ENCODE data around the gene MAP3K10.
"Not testable (repeated sequence)": the region's sequence is repeated elsewhere in the genome, so short reads cannot be mapped to it uniquely, and the experiment has no call there.

Gene MAP3K10

DNA sequence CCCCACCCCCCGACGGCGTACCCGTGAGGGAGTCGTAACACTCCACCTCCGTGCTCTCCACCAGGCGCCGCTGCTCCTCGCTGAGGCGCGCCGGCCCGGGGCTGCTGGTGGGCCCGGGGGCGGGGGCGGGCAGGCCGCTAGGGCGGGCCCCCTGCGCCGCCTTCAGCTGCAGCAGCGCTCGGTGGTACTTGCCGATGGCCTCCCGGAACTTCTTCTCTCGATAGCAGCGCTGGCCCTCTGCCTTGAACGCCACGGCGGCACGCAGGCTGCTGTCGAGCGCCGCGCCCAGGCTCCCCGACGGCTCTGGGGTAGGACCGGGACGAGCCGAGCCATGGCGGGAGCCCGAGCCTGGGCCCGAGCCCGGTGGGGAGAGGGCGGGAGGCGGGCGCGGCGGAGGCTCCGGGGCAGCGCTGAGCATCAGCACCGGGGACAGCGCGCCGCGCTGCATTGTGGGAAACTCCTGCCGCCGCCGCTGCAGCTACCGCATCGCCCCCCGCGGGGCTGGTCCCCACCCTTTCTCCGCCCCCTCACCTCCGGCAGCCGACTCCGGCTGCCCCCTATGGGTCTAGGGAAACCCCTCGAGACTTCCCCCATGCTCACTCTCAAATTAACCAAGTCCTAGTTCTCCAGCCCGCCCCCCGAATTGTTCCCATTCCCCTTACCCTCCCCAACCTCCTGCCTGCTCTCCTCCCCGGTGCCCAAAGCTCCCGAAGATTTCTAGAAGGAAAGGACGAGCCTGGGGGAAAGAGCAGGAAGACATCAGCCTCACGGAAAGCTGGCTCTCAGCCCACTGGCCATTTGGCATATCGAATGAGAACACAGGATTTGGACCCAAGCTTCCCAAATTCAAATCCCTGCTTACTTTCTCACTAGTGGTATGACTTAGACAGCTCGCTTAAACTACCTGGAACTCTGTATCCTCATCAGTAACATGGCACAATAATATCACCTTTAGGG, 27.0 kb downstream of the MAP3K10 start, which contains the start of gene TTC9B:
Gene TTC9B (minus strand): TSS at position 451 of the 957 bp plus-strand sequence. CDS start 3 bp downstream, at position 448.
- peak; percentile 17 for DNase-seq

DNA sequence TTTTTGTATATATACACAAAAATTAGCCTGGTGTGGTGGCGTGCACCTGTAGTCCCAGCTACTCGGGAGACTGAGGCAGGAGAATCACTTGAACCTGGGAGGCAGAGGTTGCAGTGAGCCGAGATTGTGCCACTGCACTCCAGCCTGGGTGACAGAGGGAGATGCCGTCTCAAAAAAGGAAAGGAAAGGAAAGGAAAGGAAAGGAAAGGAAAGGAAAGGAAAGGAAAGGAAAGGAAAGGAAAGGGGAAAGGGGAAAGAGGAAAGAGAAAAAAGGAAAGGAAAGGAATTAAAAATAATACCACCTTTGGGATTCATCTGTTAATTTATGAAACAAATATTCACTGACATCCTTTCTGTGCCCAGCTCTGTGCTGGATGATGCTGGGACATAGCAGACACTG, 27.8 kb downstream of the MAP3K10 start:
- DNase-seq: not testable (repeated sequence)

DNA sequence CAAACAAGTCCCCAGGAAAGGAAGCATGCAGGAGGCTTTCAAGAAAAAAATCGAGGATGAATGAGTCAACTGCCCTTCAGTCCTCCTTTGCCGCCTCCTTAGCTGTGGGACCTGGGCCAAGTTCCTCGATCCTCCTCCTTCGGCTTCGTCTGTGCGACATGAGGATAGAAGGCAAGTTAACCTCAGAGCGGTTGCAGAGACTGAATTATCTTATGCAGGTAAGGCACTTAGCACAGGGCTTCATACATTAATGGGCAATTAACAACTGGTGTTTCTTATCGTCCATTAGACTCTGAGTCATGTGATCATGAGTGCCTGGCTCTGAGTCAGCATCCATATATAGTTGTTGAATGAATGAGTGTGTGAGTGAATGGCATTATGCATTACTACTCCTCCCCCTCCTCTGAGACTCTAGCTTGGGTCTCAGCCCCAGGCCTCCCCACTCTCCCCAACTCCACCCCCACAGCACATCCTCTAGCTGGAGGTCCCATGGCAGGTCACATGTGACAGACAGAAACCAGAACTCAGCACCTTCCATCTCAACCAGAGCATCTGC, 28.6 kb downstream of the MAP3K10 start:
- DNase-seq: no peak

DNA sequence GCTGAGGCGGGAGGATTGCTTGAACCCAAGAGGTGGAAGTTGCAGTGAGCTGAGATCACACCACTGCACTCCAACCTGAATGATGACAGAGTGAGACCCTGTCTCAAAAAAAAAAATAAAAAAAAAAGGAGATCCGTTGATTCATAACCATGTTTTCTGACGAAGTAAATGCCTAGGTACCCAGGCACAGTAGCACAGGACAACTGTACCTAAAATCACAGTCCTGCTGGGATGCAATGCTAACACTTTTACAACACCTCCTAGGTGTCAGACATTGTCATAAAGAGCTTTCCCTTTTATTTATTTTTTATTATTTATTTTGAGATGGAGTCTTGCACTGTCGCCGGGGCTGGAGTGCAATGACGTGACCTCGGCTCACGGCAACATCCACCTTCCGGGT, 29.4 kb downstream of the MAP3K10 start:
- DNase-seq: no peak

DNA sequence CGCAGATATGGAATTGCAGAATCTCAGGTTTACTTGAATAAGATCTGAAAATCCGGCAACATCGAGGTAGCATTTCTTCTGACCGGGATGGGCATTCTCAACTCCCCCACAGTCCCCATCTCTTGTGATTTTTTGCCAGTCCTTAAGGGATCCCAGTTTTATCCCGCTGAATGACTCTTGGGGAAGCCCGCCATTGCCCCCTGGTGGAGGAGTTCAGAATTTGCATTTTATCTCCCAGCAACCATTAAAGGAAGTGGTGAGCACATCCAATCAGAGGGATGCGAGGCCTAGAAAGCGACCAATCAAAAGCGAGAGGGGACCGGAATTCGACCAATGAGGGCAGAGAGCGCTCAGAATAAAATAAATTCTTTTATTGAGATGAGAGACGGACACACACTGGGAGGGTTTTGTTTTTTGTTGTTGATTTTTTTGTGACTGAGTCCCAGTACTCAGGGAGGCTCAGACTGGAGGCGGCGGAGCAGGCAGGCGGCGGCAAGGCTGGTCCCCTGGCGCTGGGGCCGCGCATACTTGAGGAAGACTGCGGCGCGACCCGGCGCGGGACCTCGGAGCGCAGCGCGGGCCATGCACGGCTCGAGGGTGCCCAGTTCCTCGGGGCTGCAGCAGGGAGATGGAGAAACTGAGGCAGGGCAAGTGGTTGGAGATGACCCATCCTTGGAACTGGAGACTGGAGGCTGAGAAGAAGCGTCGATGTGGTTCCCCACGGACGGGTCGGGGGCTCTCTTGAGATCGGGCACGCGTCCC, 30.8 kb downstream of the MAP3K10 start:
- DNase-seq: peak; percentile 49

DNA sequence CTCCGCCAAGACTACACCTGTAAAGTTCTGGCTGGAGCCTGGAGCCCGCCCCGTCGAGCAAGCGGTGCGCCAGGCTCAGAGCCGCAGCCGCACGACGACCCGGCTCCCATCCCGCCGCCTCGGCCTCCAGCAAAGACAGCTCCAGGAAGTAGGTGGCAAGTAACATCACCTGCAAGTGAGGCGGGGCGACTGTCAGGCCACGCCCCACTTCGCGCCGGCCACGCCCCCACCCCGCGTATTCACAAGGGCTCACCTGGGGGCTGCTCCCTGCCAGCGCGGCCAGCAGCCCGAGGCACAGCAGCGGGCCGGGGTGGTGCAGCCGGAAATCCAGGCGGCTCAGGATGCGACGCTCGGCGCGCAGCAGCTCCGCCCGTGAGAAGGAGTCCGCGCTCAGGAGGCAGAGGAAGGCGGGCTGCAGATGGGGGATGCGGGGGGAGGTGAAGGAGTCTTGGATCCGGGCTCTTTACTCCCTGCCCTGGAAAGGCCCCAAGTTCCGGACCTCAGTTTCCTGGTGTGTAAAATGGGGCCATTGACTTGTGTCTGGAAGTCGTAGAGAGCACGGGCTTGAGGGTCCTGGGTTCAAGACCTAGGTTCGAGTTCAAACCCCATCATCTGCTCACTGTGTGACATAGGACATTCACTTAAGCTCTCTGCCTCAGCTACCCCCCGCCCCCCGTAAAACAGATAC, 32.1 kb downstream of the MAP3K10 start:
- peak; percentile 5 for DNase-seq

DNA sequence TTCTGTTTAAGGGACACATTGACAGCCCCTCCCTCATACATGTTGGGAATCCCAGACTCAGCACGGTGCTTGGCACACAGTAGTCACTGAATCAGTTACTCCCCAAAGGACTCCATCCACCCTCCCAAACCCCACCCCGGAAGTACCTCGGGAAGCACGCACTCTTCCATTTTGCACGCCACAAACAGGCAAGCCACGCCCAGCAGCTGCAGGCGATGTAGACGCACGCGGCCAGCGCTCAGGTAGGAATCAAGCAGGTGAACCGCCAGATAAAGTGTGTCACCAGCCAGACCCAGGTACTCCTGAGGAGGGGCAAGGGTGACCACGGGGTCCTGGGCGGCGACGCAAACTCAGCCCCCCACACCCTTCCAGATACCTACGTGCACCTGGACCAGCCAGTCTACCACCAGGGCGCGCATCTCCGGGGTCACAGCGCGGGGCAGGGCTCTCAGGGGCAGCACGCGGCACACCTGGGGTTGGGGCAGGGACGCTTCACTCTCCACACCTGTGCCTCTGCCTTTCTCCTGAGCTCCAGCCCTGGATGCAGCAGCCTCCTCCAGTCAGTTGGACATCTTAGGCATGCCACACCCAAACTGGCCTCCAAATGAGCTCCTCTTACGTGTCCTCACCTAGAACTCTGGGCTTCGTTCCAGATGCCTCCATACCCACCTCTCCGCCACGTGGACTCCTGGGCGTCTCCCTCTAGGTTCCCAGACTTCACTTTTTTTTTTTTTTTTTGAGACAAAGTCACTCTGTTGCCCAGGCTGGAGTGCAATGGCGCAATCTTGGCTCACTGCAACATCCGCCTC, 33.3 kb downstream of the MAP3K10 start:
- DNase-seq: no peak

DNA sequence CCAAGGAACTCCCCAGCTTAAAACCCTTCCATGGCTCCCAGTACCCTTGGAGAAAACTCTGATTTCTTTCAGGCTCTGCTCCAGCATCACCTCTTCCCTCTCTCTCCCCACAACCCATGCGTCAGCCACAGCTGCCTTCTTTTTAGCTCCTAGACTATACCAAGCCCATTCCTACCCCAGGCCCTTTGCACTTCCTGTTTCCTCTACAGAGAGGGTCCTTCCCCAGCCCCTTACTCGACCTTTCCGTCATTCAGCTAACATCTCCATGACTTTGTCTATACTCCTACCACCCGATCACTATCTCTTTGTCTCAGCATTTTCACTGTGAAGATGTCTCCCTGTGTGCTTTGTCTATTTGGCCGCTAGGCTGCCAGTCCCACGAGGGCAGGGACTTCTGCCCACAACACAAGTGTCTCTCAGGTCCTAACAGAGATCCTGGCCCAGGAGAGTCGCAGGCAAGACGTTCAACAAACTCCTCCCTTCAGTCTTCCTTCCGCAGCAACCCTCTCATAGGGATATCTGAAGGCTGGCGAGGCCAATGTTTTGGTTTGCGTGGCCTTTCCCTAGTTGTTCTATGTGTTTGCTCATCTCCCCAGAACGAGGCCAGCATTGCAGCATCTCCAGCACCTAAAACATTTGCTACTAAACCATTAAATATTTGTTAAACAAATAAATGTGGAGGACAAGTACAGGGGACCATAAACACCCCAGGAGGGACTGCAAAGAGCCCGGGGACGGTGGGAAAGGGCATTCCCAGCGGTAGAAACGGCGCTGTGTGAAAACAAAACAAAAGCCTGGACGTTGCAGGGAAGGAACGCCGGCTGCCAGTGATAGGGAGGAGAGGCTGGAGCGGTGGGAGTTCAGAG, 34.4 kb downstream of the MAP3K10 start:
- DNase-seq: no peak

DNA sequence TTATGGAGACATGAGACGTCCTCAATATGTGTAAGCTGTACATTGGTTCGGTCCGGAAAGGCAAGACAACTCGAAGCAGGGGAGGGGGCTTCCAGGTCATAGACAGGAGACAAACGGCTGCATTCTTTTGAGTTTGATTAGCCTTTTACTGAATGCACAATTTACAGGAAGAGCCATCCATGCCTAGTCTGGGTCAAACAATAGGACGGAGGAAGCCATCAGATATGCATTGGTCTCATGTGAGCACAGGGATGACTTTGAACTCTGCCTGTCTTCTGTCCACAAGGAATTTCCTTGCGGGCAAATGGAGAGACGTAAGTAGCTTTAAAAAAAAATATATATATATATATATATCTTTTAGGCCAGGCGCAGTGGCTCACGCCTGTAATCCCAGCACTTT, 37.1 kb downstream of the MAP3K10 start:
- DNase-seq: no peak

DNA sequence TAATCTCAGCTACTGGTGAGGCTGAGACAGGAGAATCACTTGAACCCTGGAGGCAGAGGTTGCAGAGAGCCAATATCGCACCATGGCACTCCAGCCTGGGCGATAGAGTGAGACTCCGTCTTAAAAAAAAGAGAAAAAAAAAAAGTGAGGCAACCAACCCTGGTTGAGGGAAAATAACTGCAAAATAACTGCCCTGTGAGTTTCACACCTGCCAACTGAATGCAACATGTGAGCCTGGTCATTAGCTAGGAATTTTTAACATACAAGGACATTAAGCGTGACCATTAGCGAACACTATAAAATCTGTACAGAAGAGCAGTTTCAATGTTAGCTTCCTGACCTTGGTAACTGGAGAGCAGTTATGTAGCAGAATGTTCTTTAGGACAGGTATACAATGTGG, 37.6 kb downstream of the MAP3K10 start:
- DNase-seq: no peak

DNA sequence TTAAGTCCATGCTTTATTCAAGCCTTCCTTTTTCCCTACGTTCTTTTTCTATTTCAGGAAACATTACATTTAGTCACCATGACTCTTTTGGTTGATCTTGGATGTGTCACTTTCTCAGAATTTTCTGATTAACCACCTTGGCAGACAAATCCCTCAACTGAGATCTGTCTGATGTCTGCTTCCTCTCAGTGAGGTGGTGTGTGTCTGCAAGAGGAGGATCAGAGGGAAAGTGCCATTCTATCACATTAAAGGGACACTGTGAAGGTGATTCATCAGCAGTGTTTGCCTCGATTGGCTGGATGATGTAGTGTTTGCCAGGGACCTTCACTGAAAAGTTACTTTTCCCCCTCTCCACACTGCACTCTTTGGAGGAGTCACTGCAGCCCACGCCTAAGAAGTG, 38.3 kb downstream of the MAP3K10 start:
- DNase-seq: no peak

DNA sequence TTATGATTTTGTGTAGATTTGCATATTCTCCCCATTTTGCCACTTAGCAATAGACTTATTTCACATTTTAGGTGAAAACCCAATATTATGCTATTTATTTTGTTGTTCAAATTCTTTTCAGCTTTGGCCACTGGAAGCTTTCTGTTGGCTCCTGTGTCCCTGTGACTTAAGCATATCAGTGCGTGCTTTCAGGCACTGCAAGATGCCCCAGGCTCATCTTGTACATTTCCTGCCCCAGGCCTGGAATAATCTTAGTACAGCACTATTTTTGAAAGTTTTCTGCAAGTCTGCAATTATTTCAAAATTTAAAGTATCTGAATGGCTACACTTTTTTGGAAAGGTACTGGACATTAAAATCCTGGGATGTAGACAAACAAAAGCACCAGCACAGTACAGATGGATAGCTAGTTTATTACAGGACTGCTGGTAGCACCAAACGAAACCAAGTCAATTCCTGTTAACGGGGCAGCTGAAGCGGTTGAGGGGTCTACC, 38.7 kb downstream of the MAP3K10 start:
- no peak for DNase-seq

DNA sequence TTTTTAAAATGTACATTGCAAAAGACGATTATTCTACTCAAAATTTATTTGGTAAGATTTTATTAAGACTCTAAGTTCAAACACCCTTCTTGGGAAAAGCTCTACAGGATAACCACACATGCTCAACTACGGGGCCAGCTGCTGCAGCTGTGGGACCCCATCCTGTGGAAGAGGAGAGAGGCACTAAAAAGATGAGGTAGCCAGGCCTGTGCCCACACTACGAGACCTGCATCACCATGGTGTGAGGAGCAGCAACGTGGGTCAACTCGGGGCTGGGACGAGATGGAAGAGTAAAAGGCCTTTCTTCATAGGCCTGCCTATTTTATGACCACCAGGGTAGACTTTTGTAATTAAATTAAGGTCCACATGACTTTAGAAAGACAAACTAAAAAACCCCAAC, 39.8 kb downstream of the MAP3K10 start:
- no peak for DNase-seq

DNA sequence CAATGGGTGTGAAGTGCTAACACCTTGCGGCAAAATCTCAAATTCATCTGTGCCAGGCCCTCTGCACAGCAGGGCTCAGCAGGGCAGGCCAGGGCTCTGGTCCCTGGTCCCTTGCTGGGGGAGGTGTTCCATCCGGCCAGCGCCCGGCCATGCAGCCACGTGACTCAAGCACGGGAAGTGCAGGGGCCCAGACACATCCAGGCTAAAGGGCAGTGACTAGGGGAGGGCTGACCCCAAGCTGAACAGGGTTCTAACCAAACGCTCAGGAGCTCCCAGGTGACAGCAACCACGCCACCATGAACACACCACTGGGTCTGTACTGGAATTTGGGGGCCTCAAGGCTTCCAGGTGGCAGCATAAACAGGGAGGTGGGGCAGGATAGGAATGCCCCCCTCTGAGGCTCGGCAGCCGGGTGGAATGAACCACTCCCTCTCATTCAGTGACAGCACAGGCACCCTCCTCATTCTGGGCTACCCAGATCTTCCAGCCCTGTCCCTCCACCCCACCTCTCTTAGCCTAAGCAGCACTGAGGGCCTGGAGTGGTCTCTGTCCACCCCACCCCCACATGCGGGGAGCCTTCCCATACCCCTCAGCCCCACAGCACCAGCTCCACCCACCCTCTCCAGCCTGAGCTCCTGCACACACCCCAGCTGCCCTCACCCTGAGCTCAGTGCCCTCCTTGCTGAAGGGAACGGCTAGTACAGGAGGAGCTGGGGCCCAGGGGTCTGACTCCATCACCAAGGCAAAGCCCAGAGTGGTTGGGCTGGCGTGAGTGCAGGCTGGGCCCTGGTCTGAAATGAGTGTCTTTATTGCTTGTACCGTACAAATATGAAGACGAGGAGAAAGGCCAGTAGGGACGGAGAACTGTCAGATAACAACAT, 40.6 kb downstream of the MAP3K10 start:
- DNase-seq: no peak

DNA sequence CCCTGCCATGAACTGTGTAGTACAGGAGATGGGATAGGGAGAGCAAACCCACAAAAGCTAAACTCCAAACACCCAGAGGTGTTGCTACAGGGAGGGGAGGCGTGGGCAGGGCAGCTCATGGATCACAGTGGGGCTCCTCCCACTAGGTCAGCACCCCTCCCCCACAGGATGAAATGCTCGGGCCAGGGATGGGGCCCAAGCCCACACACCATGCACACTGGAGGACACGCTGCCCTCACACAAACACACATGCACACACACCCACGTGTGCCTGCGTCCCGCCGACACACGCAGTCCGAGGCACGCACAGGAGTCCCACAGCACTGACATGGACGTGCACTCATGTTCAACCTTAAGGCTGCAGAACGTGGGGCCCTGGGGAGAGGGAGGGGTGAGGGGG, 41.3 kb downstream of the MAP3K10 start:
- no peak for DNase-seq

DNA sequence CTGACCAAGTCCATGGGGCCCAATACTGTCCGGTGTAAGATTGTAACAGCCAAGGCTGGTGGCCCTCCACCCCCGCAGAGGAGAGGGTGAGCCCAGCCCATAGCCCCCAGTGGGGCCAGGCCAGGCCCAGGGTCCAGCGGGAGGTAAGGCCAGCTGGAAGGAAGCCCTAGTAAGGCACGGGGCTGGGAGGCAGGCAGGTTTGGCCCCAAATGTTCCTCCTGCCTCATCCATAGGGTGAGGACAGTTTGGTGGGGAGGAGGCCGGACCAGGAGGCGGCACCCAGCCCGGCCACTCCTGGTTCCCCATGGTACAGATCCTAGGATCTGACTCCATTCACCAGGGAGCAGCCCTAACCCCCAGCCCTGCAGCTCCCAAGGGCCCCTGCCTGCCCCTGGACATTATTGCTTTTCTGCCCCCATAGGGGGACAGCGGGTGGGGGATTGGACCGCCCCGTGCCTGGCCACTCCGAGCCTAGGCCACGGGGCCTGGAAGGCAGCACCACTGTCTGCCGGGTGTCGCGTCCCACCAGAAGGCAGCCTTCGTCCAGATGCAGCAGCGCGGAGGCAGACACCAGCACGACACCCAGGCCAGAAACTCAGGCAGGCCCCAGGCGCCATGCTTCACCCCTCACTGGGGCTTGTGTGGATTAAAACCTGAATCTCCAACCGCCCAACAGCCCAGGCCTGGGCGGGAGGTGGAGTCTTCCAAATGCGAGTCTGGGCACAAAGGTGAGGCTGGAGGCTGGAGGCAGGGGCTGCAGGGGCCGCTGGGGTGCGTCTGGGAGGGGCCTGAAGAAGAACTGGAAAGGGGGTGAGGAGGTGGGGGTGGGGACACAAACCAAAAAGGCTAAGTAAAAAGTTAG, 42.0 kb downstream of the MAP3K10 start:
- no peak for DNase-seq

DNA sequence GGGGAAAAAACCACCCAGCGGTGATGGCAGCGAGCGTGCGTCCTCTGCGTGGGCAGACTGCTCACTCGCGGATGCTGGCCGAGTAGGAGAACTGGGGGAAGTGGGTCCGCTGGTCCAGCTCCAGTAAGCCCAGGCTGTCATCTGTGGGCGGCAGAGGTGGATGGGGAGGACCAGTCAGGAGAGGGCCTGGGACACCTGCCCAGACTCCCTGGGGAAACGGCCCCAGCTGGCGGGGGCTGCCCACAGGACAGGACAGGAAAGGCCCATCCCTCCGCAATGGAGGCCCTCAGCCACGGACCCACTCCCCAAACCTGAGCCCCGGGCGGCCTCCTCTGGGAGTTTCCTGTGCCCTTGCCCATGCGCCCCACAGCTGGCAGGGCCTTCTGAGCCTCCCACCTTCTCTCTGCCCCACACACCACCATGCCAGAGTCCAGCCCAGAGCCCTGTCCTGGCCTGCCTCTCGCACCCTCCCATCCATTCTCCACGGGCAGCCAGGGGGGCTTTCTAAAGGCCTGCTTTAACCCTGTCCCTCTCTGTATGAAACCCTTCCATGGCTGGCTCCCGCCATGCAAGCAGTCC, 42.7 kb downstream of the MAP3K10 start:
- DNase-seq: no peak
